ENCODE data around the gene FAM240A.

FAM240A gene

DNA sequence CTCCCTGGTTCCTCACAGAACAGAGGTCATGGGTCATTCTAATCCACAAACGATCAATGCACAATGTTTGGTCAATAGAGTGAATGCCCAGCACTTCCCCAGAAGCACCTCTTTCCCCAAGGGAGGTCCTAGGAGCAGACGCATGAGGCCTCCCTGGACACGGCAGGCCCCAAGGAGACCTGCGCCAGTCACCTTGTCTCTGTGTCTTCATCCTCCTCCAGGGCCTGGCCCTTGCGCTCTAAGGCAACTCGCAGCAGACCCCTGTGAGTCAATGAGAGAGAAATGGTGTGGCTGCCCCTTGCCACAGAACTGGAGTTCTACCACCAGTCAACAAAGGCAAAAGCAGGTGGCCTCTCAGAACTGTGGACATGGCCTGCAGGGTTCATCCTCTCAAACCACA is 63.1 kb downstream of the FAM240A start:
- peak; percentile 0 for DNase-seq
- no peaks in the 10 kb centered on the region for H3K36me3 Mint-ChIP-seq (ENCODE audit: low read depth)
- no peak overlapping the region for H3K27ac Mint-ChIP-seq
- no peak overlapping the region for H3K4me3 Mint-ChIP-seq
- no peaks in the 10 kb centered on the region for H3K9me3 Mint-ChIP-seq
- H3K4me1 Mint-ChIP-seq: peaks cover 36% of the 10 kb centered on the region
- peaks cover 6% of the 10 kb centered on the region for H3K27me3 Mint-ChIP-seq (ENCODE audit: low read depth, poor library complexity)
- TF ChIP-seq, protein P1, sequence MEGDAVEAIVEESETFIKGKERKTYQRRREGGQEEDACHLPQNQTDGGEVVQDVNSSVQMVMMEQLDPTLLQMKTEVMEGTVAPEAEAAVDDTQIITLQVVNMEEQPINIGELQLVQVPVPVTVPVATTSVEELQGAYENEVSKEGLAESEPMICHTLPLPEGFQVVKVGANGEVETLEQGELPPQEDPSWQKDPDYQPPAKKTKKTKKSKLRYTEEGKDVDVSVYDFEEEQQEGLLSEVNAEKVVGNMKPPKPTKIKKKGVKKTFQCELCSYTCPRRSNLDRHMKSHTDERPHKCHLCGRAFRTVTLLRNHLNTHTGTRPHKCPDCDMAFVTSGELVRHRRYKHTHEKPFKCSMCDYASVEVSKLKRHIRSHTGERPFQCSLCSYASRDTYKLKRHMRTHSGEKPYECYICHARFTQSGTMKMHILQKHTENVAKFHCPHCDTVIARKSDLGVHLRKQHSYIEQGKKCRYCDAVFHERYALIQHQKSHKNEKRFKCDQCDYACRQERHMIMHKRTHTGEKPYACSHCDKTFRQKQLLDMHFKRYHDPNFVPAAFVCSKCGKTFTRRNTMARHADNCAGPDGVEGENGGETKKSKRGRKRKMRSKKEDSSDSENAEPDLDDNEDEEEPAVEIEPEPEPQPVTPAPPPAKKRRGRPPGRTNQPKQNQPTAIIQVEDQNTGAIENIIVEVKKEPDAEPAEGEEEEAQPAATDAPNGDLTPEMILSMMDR (IDR thresholded peaks at IDR 0.05): no peak

All from nephron progenitor cell (in vitro differentiated cells).